ENCODE measurements around the gene PLD6.

Gene PLD6

GRCh38 chr17:17226451-17227265 lies 20.5 kb upstream of the PLD6 start:
- DNase-seq = no peak

GRCh38 chr17:17225901-17226300 lies 19.8 kb upstream of the PLD6 start:
- DNase-seq = no peak

- no peak for DNase-seq
These were observed 18.0 kb upstream of the PLD6 start for GRCh38 chr17:17224137-17224536.

GRCh38 chr17:17223736-17224135 lies 17.6 kb upstream of the PLD6 start:
- no peak for DNase-seq

- DNase-seq = no peak
These were observed 15.2 kb upstream of the PLD6 start for GRCh38 chr17:17221329-17221728.

- DNase-seq = no peak
These were observed 14.4 kb upstream of the PLD6 start for GRCh38 chr17:17220529-17220928.

GRCh38 chr17:17217995-17218394 lies 11.9 kb upstream of the PLD6 start:
- no peak for DNase-seq

- no peak for DNase-seq
These were observed 10.6 kb upstream of the PLD6 start for GRCh38 chr17:17216776-17217175.

- DNase-seq = no peak
These were observed 10.1 kb upstream of the PLD6 start for GRCh38 chr17:17216236-17216635.

GRCh38 chr17:17215575-17215974 lies 9.4 kb upstream of the PLD6 start:
- no peak for DNase-seq

- no peak for DNase-seq
These were observed 8.7 kb upstream of the PLD6 start for GRCh38 chr17:17214646-17215436.

GRCh38 chr17:17213775-17214174 lies 7.6 kb upstream of the PLD6 start:
- DNase-seq = no peak

- no peak for DNase-seq
These were observed 1.9 kb upstream of the PLD6 start for GRCh38 chr17:17207998-17208397.

GRCh38 chr17:17206913-17207335 lies 791 bp upstream of the PLD6 start:
- no peak for DNase-seq

- DNase-seq = peak; percentile 42
These were observed 587 bp downstream of the PLD6 start for GRCh38 chr17:17205368-17206123.

GRCh38 chr17:17204635-17205231 lies 1.4 kb downstream of the PLD6 start:
- DNase-seq = no peak

- peak; percentile 67 for DNase-seq
These were observed 2.0 kb downstream of the PLD6 start for GRCh38 chr17:17204041-17204591.

- no peak for DNase-seq
These were observed 2.9 kb downstream of the PLD6 start for GRCh38 chr17:17203173-17203730.

- no peak for DNase-seq
These were observed 4.2 kb downstream of the PLD6 start for GRCh38 chr17:17201907-17202306.

GRCh38 chr17:17201271-17201670 lies 4.9 kb downstream of the PLD6 start:
- no peak for DNase-seq

GRCh38 chr17:17200831-17201230 lies 5.3 kb downstream of the PLD6 start:
- DNase-seq = no peak

- DNase-seq = no peak
These were observed 5.8 kb downstream of the PLD6 start for GRCh38 chr17:17200311-17200710.
